HG03066 (cell line): Measurements from ENCODE around the gene PLEKHM2.
"Not testable (repeated sequence)": the region's sequence is repeated elsewhere in the genome, so short reads cannot be mapped to it uniquely, and the experiment has no call there.

Experiments used
- ATAC-seq: cut with Tn5 transposase; IDR thresholded peaks from one replicate; pipeline ENCODE4 v1.9.1; 2021; ENCODE audit warnings: low read depth; ENCODE audit not compliant: unreplicated experiment

PLEKHM2 gene

DNA sequence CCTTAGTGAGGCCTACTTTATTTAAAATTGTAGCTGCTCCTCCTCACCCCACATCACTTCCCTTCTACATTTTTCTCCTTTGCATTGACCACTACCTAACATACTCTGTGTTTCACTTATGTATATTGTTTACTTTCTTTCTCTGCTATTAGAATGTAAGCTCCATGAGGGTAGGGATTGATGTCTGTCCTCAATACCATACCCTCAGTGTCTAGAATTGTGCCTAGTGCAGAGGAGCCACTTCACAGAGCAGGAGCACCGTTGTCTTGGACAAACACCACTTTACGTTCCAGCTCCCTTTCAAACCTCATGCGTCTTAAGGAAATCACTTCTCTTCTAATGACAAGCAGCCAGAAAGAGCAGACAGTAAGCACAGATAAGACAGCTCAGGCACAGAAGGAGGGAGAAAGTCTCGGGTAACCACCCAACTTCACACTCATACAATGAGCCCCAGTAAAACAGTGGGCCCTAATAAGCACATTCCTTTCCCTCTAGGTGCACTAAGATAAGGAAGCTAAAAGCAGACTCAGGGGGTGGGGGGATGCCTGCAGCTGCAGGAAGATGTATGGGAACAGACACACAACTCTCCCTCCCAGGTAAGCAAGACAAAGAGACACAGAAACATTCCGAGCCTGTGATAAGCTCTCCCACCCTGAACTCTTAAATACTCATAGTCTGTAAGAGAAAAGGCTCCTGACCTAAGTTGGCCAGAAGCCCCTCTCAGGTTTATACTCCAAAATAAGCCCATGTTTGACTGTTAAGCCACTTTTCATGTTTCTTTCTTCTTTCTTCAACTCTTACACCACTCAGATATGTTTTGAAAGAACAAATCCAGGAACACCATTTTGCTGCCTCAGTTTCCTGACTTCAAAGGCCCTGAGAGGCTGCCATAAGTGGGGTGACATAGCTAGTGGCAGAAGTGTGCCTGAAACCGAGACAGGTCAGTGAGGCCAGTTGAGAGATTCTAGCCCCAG lies 7.1 kb upstream of the PLEKHM2 start:
- ATAC-seq, result no peak

DNA sequence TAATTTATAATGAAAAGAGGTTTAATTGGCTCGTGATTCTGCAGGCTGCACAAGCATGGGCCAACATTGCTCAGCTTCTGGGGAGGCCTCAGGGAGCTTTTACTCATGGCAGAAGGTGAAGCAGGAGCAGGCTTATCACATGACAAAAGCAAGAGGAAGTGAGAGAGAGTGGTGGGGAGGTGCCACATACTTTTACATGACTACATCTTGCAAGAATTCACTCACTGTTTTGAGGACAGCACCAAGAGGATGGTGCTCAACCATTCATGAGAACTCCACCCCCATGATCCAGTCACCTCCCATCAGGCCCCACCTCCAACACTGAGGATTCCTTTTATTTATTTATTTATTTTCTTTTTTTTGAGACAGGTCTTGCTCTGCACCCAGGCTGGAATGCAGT lies 5.5 kb upstream of the PLEKHM2 start:
- no peak for ATAC-seq

DNA sequence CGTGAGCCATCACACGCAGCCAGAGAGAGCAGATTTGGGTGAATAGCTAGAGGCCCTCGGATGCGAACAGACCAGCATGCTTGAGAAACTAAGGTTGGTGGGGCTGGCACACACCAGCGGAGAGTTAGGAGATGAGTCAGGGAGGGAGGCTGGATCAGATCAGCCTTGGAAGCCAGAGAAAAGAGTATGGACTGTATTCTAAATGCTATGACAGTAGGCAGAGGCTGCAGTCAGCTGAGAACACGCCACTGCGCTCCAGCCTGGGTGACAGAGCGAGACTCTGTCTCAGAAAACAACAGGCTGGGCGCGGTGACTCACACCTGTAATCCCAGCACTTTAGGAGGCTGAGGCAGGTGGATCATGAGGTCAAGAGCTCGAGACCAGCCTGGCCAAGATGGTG lies 4.0 kb upstream of the PLEKHM2 start:
- no peak for ATAC-seq

DNA sequence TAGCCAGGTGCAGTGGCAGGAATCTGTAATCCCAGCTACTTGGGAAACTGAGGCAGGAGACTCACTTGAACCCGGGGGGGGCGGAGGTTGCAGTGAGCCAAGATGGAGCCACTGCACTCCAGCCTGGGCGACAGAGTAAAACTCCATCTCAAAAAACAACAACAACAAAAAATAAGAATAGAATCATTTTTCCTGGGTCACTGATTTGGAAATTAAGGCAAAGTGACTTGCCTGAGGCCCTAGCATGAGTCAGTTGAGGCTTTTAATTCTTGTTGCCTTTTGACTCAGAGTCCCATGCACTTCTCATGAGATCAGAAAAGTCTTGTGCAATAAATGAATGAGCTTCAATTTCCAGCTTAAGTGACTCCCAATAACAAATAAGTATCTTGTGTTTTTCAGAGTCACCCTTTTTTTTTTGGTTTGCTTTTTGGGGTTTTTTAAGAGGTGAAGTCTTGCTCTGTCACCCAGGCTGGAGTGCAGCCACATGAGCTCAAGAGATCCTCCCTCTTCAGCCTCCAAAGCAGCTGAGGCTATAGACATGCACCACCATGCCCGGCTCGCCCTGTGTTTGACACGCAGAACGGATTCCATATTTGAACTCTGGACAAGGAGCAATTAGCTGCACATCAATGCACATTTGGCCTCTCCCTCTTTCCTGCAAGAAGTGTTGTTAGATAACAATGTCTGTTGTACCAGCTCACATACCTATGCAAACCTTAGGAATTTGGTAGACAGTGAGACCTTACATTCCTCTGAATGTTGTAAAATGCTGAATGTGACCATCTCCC lies 3.4 kb upstream of the PLEKHM2 start:
- no peak for ATAC-seq

DNA sequence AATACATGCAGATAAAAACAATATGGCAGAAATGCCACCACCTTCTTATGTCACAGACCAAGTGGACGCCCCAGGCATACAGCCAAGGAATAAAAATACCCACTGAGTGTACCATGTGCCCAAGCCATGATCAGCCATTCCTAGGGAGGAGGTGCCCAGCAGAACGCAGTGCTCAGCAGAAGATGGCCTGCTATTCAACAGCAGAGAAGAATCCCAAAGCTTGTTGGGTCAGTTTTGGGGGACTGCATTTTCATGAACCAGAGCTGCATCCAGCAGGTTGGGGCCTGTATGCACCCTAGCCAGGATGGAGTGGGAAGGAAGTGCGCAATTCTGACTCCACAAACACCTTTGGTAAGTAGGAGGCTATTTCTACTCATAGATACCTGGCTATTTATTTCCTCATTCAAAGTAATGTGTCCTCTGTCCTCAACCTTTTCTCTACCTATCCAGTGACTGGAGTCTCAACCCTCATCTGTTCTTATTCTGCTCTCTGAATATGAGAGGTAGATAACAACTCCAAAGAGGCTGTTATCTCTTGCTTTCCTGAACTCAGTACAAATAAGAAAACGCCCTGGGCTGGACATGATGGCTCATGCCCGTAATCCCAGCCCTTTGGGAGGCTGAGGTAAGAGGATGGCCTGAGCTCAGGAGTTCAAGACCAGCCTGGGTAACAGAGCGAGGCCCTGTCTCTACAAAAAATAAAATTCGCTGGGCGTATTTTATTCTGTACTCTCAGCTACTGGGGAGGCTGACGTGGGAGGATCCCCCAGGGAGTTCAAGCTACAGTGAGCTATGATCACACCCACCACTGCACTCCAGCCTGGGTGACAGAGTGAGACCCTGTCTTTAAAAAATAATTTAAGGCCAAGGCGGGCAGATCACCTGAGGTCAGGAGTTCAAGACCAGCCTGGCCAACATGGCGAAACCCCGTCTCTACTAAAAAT lies 2.5 kb upstream of the PLEKHM2 start:
- ATAC-seq, result no peak

DNA sequence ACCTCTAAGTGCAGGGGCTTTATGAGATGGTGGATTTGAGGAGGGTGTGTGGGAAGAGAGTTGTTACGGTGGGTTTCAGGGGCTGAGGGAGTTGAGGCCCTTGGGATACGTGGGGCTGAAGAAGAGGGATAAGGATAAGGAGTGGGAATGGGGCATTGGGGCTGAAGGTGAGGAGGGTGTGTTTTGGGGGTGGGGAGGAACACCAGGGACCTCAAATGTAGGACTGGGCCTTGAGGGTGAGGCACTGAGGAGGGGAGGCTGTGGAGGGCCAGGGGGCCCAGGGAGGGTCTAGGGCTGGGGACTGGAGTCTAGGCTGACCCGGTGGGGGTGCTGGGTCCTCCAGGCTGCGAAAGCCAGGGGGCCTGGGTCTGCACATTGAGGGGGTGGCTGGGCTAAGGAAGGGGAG lies 1.2 kb upstream of the PLEKHM2 start:
- no peak for ATAC-seq

DNA sequence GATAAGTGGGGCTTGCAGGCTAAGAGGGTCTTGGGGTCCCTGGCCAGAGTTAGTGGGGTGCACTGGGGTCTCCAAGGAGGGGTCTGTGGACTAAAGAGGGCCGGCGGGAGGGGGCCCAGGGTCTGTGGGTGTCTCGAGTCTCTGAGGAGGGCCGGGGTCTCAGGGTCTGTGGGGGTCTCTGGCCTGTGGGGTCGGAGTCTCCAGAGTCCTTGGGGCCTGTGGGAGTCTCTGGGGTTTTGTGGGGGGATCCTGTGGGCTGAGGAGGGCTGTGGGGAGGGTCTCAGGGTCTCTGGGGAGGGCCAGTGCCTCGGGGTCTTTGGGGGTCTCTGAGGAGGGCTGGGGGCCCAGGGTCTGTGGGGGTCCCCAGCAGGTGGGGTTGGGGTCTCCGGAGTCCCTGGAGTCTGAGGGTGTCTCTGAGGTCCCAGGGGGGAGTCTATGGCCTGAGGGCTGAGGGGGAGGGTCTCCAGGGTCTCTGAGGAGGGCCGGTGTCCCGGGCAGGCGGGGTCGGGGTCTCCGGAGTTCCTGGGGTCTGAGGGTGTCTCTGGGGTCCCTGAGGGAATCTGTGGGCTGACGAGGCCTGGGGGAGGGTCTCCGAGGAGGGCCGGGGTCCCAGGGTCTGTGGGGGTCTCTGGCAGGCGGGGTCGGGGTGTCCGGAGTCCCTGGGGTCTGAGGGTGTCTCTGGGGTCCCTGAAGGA lies 628 bp upstream of the PLEKHM2 start:
- ATAC-seq, result no peak

DNA sequence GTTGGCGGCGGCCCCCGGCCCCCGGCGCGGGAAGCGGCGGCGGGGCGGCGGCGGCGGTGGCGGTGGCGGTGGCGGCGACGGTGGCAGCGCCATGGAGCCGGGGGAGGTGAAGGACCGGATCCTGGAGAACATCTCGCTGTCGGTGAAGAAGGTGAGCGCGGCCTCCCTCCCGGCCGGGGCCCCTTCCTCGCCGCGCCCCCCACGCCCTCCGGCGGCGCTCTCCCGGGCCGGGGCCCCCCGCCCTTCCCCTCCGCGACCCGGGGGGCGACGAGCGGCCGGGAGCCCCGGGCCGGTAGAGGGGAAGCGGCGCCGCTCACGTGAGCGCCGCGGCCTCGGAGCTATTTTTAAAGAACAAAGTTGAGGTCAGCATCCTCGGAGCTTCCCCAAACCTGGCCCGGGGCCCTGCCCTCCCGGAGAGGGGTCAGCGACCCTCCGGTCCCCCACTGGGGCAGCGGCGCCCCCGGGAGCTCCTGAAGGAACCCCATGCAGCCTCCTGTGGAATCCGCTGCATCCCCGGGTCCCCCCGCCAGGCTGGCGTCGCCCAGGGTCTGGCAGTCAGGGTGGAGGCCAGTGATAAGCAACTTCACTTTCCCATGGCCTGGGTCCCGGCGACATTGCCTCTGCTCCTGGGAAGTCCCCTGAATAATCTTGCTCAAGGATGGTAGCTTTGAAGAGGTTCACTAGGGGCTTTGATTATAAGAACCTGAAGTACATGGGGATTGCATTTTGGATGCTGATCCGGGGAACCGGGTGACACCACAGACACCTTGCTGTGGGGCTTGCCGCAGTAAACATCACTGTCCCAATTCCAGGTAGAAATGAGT lies 560 bp downstream of the PLEKHM2 start:
- peak; percentile 18 for ATAC-seq

DNA sequence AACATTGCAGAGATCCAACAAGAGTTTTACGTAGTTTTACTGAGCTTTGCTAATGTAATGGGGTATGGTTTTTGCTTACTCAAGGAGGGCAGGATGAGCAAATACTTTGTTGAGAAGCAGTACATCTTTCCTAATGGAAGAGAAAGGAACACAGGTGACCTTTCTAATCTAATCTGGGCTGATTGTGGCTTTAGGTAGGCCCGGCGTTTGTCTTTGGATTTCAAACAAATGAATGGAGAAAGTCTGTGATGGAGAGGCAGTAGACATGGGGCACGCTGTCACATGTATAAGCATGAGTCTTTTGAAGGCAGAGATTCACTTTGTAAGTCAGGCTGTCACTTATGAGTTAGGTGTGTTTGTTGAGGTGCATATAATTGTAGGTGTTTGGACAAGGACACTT lies 1.7 kb downstream of the PLEKHM2 start:
- no peak for ATAC-seq

DNA sequence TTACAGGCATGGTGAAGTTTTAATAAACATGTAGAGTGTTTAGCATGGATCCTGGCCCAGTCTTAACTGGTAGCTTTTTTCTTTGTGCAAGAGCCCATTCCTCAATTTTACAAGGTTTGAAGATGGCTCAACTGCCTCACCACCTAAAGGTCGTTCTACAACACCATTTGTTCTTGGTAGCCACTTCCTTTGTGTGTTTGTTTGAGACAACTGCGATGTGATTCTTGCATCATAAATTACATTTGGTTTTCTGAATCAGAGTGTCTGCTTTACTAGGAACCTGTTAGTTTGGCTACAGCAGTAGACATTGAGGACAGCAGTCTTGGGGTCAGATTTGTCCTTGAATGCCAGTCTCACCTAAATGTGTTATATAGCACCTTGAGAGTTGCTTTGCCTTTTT lies 3.3 kb downstream of the PLEKHM2 start:
- ATAC-seq, result no peak

DNA sequence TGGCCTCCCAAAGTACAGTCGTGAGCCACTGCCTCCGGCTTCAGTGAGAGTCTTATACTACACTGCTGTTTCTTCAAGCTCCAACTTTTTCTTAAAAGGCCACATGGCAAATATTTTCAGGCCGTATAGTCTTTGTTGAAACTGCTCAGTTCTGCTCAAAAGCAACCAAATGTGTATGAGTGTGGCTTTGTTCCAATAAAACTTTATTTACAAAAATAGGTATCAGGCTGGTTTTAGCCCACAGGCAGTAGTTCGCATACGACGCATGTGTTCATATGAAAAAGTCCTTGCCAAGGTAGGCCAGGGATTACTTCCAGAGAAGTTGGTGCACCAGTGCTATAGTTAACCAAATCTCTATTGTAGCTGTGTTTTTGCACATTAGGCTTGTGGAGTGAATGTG lies 6.2 kb downstream of the PLEKHM2 start:
- no peak for ATAC-seq

DNA sequence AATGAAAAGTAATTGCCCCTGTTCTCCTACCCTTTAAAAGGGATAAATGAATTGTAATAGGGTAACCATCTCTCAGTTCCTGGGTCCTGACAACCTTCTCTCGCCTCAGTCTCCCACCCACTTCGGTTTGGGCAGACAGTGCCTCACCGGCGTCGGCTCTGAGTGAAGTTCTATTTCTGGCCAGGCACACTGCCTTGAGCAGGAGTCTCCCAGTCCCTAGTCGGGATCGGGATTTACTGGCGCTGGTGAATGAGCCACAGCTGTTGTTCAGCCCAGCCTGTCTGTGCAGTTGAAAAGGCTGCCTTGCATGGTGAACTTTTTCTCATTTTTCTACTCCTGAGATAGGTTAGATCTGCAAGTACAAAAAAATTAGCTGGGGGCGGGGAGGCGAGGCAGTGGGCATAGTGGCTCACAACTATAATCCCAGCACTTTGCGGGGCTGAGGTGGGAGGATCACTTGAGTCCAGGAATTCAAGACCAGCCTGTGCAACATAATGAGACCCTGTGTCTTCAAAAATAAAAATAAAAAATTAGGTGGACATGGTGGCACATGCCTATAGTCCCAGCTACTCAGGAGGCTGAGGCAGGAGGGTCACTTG lies 7.4 kb downstream of the PLEKHM2 start:
- ATAC-seq, result no peak

DNA sequence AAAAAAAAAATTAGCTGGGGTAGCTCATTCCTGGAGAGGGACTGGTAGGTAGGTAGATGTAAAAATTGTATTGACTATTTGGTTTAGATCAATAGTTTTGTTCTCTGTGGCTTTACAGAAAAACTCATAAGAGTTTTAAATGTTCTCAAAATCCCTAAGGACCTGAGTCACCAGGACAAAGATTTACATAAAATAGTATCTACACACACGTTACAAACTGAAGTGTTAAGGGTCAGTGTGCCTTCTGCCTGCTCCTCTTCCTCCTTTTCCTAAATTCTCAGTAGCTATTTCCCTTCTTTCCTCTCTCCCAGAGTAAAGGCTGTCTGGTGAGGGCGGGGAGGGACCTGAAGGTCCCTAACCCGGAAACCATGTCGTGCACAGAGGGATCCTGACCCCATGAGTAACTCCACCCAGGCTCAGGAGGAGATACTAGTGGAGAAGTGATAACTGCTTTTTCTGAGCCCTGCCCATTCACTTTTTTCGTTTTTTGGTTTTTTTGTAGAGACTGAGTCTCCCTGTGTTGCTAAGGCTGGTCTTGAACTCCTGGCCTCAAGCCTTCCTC lies 8.1 kb downstream of the PLEKHM2 start:
- no peak for ATAC-seq

DNA sequence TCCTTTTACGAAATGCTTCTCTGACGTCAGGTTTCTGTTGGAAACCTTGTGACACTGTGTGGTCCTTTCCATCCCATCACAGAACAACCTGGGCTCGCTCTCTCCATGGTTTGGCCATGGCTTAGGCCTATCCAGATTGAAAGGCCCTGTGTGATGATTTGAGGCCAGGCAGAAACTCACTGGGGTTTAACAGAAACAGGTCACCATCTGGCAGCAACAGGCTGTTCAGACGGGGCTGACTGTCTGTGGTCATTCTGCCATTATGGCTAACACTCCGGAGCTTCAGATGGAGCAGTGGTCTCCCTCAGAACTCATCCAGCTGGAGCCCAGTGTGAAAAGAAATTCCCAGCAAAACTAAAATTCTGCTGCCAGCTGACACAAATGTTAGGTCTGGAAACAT lies 9.3 kb downstream of the PLEKHM2 start:
- no peak for ATAC-seq

DNA sequence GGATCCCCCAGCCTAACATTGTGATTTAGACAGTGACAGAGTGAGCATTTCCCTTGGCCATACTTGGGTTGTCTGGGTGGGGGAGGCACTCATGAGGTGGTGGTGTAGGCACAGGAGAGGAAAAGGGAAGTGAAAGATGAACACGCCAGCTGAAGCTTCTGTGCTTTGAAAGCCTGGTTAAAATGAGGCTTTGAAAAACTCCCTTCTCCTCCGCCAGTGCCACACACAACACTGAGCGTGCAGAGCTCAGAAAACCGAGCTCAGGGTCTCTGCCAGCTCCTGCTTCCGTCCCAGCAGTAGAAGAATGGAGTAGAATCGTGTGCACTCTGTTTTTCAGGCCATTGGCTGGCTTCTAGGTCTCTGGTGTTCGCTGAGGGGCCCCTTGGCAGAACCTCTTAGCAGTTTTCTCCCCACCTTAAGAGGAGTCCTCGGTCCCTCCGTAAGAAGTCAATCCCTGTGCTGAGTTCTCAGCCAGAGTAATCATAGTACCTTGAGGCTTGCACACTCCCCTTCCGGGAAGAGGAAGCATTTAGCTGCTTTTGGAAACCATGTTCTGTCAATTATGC lies 12.9 kb downstream of the PLEKHM2 start:
- ATAC-seq, result peak; percentile 94

DNA sequence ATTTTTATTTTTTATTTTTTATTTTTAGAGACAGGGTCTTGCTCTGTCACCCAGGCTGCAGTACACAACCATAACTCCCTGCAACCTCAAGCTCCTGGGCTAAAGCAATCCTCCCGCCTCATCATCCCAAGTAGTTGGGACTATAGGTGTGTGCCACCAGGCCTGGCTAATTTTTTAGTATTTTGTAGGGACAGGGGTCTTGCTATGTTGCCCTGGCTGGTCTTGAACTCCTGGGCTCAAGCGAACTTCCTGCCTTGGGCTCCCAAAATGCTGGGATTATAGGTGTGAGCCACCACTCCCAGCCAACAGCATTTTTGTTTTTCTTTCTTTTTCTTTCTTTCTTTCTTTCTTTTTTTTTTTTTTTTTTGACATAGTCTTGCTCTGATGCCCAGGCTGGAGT lies 14.1 kb downstream of the PLEKHM2 start:
- no peak for ATAC-seq

DNA sequence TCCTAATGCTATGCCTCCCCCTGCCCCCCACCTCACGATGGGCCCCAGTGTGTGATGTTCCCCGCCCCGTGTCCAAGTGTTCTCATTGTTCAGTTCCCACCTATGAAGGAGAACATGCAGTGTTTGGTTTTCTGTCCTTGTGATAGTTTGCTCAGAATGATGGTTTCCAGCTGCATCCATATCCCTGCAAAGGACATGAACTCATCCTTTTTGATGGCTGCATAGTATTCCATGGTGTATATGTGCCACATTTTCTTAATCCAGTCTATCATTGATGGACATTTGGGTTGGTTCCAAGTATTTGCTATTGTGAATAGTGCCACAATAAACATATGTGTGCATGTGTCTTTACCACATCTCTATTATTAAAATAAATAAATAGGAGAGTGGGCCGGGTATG lies 15.2 kb downstream of the PLEKHM2 start:
- ATAC-seq, result not testable (repeated sequence)

DNA sequence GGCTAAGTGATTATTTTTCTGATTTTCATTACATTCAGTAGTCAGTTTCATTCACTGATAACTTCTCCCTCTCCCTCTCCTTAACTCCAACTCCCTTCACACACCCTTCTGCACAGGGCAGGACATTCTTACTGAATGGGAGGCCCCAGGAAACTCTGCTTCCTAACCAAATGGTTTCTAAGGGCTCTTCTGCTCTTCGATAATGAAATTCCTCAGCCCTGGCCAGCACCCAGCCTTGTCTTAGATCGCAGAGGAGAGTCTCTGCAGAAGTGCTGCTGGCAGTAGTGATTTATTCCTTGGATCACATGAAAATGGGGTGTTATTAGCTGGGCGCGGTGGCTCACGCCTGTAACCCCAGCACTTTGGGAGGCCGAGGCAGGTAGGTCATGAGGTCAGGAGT lies 16.4 kb downstream of the PLEKHM2 start:
- ATAC-seq, result no peak
